Embryonic facial prominence (tissue), 1 donor: ENCODE results near the gene FERMT2.
"Not testable (repeated sequence)": the region's sequence is repeated elsewhere in the genome, so short reads cannot be mapped to it uniquely, and the experiment has no call there.

Source experiments
- DNase-seq: peaks from one replicate; pipeline ENCODE4 v3.0.0-alpha.2; 2016; ENCODE audit errors: extremely low spot score

Gene FERMT2

GRCh38 chr14:52868911-52869618 is 81.8 kb downstream of the FERMT2 start:
- DNase-seq: no peak

- DNase-seq: not testable (repeated sequence)
Observed at GRCh38 chr14:52864893-52865292, 86.0 kb downstream of the FERMT2 start.

GRCh38 chr14:52863334-52863700 is 87.5 kb downstream of the FERMT2 start:
- no peak for DNase-seq

GRCh38 chr14:52862632-52863333 is 88.1 kb downstream of the FERMT2 start:
- no peak for DNase-seq

GRCh38 chr14:52861403-52861802 is 89.4 kb downstream of the FERMT2 start:
- no peak for DNase-seq

GRCh38 chr14:52860910-52861309 is 89.9 kb downstream of the FERMT2 start:
- no peak for DNase-seq

GRCh38 chr14:52860209-52860608 is 90.6 kb downstream of the FERMT2 start:
- no peak for DNase-seq

- no peak for DNase-seq
Observed at GRCh38 chr14:52856139-52856538, 94.7 kb downstream of the FERMT2 start.

- DNase-seq: no peak
Observed at GRCh38 chr14:52853522-52853854, 97.4 kb downstream of the FERMT2 start.

- DNase-seq: no peak
Observed at GRCh38 chr14:52852810-52853521, 97.9 kb downstream of the FERMT2 start.

- no peak for DNase-seq
Observed at GRCh38 chr14:52850451-52850909, 100.4 kb downstream of the FERMT2 start.

- no peak for DNase-seq
Observed at GRCh38 chr14:52848626-52849025, 102.2 kb downstream of the FERMT2 start.

- DNase-seq: no peak
Observed at GRCh38 chr14:52846591-52846990, 104.3 kb downstream of the FERMT2 start.

- DNase-seq: no peak
Observed at GRCh38 chr14:52845081-52845480, 105.8 kb downstream of the FERMT2 start.

- DNase-seq: no peak
Observed at GRCh38 chr14:52844262-52845060, 106.4 kb downstream of the FERMT2 start.

- no peak for DNase-seq
Observed at GRCh38 chr14:52840877-52841276, 110.0 kb downstream of the FERMT2 start.

GRCh38 chr14:52837451-52837850 is 113.4 kb downstream of the FERMT2 start:
- no peak for DNase-seq

- DNase-seq: no peak
Observed at GRCh38 chr14:52836063-52836462, 114.8 kb downstream of the FERMT2 start.

GRCh38 chr14:52835122-52835903 is 115.5 kb downstream of the FERMT2 start:
- no peak for DNase-seq

- DNase-seq: no peak
Observed at GRCh38 chr14:52834440-52834842, 116.4 kb downstream of the FERMT2 start.

- no peak for DNase-seq
Observed at GRCh38 chr14:52833891-52834290, 117.0 kb downstream of the FERMT2 start.
